Midbrain (tissue), 1 donor: Measurements from ENCODE around the gene ME3.
"Not testable (repeated sequence)": the region's sequence is repeated elsewhere in the genome, so short reads cannot be mapped to it uniquely, and the experiment has no call there.

Experiments used
- DNase-seq: peaks from one replicate; lab custom pipeline; 2025; lab: John Stamatoyannopoulos, UW

ME3 gene

DNA sequence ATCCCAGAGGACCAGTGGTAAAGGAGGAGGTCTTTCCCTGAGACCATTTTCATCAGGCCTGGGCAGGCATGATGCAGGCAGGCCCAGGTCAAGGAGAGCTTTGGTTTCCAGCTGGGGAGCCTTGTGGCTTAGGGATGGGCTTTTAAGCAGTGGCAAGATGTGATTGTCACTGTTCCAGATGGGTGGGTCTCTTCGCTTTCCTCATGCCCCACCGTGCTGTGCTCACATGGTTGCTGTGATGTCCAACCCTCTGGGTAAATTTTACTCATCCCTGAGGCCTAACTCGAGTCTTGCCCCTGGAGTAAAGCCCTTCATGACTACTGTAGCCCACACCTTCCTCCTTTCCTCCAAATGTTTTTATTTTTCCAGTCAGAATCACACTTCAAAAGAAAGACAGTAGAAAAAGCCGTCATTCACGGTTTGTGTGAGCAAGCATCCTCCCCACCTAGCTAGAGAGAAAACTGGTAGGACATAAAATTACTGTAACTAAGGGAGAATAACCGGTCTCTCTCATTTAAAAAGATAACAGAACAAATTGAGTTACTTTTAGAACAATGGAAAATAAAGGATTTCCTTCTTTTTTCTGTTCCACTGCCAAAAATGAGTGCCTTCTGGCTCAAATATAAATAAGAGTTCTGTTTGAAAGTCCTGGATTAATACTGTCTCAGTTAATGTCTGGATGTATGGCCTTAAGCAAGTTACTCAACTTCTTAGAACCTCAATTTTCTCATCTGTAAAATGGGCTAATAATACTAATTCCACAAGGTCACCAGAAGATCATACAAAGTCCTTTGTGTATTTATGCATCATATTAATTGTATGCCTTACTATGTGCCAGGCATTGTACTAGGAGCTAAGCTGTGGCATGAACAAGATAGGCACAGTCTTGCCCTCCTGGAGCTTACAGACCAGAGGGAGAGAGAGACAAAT lies 84.9 kb downstream of the ME3 start:
- no peak for DNase-seq

DNA sequence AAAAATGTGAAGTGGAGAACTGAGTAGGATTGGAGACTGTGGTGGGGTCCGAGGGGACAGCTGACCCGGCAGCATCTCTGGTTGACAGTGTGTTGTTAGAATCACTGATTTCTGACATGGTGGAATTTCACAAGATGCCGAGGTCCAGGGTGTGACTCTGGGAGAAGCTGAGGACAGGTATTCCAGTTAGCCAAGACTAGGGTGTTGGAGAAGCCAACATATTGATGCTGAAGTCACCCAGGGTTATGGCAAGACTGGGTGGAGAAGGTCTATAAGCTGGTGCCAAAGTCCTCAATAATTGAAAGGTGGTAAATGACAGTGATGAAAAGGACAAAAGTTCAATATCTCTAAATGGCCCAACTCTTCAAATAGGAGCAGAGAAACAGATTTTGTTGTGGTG lies 86.1 kb downstream of the ME3 start:
- no peak for DNase-seq

DNA sequence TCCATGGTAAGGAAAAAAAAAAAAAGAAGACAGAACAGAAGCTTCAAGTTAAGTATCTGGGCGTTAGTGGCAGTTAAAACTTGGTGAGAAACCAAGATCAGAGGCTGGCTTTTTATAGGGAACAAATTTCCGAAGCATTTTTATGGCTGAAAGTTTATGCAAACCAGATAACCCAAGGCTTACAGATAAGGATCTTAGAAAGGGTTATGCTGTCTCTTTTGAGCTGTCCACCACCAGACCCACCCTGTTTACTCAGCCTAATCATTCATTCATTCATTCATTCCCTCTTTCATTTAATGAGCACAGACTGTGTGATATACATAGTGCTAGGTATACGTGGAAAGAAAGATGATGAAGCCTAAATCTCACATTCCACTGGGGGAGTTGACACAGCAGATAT lies 89.5 kb downstream of the ME3 start:
- no peak for DNase-seq

GRCh38 chr11:86580535-86580934 lies 91.9 kb downstream of the ME3 start:
- no peak for DNase-seq

GRCh38 chr11:86579406-86579731 lies 93.0 kb downstream of the ME3 start:
- DNase-seq, result no peak

GRCh38 chr11:86578727-86579405 lies 93.5 kb downstream of the ME3 start:
- no peak for DNase-seq

- no peak for DNase-seq
Observed at GRCh38 chr11:86577644-86578636, 94.5 kb downstream of the ME3 start.

DNA sequence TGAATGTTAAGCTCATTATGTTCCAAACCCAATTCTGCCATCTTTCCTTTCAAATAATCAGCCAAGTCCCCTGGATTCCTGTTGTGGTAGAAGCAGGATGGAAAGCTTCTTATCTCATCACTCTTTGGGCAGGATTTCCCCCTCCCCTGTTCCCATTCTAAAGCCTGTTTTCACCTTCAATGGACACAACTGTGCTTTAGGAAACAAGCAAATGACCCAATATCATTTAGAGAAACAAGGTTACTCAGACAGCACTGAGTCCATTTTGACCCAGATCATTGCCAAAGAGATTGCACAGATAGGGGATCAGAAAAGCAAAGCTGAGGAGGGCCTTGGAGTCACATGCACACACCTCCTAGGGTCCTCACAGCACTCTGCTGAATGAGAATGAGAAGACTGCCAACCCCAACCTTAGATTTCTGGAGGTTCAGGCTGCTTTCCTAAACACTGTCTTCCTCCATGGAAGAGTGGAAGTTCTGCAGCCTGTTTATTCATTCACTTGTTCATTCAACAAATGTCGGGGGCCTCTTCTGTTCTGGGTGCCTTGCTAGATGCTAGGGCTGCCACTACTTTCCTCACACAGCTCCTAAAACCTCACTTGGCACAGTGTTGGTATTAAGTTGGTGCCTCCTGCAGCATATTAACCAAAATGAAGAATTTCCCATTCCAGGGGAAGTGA lies 95.3 kb downstream of the ME3 start:
- DNase-seq, result no peak

DNA sequence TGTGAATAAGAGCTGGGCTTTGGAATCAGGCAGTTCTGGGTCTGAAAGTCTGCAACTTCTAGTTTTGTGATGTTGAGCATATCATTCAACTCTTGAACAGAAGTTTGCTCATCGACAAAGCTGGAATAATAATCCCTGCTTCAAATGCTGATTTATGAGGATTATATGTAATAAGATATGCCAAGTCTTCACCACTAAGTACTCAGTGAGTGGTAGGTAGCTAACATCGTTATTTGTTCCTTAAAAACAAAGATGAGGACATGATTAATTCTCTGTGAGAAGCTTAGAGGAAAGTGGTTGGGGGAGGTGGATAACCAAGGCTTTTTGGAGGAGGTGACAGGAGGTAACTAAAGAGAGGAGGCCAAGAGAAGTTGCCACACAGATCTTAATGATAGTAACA lies 96.5 kb downstream of the ME3 start:
- DNase-seq, result no peak

DNA sequence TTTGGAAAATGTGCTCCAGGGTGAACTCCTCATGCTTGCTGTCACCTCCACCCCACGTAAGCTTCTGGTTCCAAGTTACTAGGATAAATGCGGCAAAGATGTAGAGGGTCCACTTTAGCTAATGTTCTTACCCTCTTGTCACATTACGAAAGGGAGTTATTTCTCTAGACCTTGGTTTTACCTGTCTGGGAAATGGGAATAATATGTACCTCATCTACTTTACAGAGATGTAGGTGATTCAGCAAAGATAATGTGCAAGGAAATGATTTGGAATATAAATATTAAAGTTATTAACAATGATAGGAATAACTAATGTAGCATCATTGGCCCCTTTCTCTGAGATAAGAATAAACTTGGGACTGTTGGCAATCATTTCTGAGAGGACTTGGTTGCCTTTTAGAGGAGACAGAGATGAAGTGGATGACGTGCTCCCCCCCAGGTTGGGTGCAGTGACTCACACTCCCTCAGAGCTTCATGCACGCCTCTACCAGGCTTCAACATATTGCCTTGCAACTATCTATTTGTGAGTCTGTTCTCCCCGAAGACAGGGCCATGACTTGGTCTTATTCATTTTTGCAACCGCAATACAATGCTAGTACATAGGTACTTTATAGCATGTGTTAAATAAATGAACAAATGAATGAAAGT lies 97.1 kb downstream of the ME3 start:
- DNase-seq, result no peak

GRCh38 chr11:86574493-86575207 lies 97.8 kb downstream of the ME3 start:
- no peak for DNase-seq

GRCh38 chr11:86571273-86571948 lies 101.0 kb downstream of the ME3 start:
- DNase-seq, result no peak

GRCh38 chr11:86570451-86570850 lies 102.0 kb downstream of the ME3 start:
- no peak for DNase-seq

DNA sequence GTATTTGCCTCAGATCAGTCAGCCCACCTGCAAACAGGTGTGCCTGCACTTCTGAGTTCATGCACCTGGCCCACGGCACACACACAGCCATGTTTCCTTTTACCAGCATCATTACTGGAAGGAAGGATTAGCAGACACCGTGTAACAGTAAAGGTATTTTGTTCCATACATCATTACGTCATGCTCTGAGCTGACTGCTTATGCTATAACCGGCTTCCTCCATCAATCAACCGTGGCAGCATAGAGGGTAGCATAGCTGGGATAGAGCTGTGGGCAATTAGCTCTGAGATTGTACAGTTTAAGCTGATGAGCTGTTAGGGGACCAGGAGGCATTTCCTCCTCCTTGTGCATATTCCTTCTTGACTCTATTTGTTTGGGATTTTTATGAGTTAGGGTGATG lies 102.4 kb downstream of the ME3 start:
- DNase-seq, result no peak

DNA sequence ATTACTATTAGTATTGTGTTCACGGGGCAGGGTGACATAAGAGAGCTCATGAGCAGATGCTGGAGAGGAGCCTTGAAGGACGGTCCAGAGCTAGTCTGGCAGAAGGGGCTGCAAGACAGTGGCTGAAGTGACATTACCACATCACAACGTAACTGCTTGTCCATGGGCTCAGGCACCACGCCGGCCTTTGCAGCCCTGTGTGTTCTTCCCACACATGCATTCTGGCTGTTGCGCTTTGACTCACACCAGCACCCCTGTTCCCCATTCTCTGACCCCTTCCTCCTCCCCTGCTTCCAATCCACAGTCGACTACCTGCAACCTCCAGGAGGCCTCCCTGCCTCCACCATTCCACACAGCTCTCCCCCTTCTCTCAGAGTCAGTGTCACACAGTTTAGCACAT lies 103.3 kb downstream of the ME3 start:
- no peak for DNase-seq

- no peak for DNase-seq
Observed at GRCh38 chr11:86565801-86566312, 106.6 kb downstream of the ME3 start.

DNA sequence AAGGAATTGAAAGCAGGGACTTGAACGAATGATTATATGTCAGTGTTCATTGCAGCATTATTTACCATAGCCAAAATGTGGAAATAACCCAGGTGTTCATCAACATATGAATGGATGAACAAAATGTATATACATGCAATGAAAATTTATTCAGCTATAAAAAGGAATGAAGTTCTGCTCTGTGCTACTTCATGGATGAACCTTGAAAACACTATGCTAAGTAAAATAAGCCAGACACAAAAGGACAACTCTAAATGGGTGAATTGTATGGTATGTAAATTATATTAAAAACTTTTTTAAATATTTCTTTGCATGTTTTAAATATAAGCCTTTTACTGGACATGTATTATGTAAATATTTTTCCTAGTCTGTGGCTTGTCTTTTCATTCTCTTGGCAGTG lies 107.0 kb downstream of the ME3 start:
- DNase-seq, result no peak

- DNase-seq, result not testable (repeated sequence)
Observed at GRCh38 chr11:86562842-86563241, 109.6 kb downstream of the ME3 start.

DNA sequence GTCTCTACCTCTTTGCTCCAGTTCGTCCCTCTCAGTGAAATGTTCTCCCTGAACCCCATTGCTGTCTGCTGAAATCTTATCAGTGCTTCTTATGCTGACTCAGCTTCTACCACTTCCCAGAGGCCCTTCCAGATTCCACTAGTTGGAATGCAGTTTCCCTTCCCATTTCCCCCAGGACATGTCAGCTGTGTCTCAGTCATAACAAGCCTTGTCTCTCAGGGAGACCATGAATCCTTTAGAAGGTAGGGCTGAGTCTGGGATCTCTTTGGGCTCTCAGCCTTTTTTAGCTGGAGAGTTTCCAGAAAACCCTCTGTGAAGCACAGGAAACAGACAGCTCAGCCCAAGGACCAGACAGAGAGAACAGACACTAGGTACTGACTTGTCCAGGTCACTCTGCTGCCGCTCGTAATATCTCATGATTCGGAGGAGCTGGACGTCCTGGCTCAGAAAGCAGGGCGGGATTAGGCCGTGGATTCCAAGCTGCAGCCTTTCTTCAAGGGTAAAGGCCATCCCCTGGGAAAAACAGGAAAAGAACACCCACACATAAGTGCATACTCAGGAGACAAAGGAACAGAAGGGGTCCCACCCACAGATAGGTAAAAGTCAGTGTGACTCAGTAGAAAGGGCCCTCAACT lies 113.0 kb downstream of the ME3 start:
- DNase-seq, result no peak
